SH-SY5Y (cell line): Measurements from ENCODE around the gene UTP4.

Source experiments
- GATA2 ChIP-seq: IDR thresholded peaks from 2 replicates; pipeline ENCODE4 v1.6.1; 2011; ENCODE audit warnings: mild to moderate bottlenecking, low read depth, low read length
- GATA3 ChIP-seq: IDR thresholded peaks from 2 replicates; pipeline ENCODE4 v1.6.1; 2011; ENCODE audit warnings: low read depth, mild to moderate bottlenecking, low read length, moderate library complexity

DNA sequence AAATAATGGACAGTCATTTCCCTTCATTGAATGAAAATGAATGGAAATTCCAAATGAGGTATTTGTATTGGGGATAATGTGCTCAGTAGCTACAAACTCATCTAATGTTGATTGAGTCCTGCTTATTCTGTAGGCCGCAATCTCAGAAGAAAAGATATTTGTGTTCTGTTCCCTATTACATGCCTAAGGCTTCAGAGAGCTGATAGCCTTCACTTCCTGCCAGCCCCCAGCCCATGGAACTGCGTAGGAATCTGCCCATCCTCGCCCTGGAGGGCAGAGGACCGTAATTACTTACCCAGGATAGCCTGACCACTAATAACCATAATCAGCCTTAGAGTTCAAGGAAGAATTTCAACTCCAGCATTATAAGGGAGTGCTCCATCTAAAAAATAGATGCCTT is 36.6 kb downstream of the UTP4 start:
- TF ChIP-seq GATA3: no peak
- no peak for TF ChIP-seq GATA2
